Body of pancreas (tissue), 4 donors: ENCODE data around the gene FAM24B. TPM values are rescaled to one million over a fixed set of nuclear protein-coding genes. Genes with fewer than 3 reads are reported as not detected.
"Not testable (repeated sequence)": the region's sequence is repeated elsewhere in the genome, so short reads cannot be mapped to it uniquely, and the experiment has no call there.

ENCODE experiments used
- ATAC-seq: fragments of 150-250 bp; one replicate; pipeline ENCODE4 v1.9.1; 2016
- DNase-seq, 4 donors: peaks; one replicate each; pipeline ENCODE4 v3.0.0-alpha.2; 2019
- H3K27ac ChIP-seq, 4 donors: fragments of 200-600 bp; sonication (generic); 1 replicate in 3 of 4; 2 replicates in 1 of 4; pipeline versions ENCODE4 v1.5.1 to v1.6.1; 2016 to 2019; ENCODE audit warnings: mild to moderate bottlenecking in 1 of 4, mixed read lengths in 1 of 4, moderate library complexity in 1 of 4
- H3K27me3 ChIP-seq, 2 donors: fragments of 200-600 bp; sonication (generic); one replicate each; pipeline ENCODE4 v1.6.0; 2016; ENCODE audit warnings: mild to moderate bottlenecking in 1 of 2
- H3K36me3 ChIP-seq, 2 donors: fragments of 200-600 bp; sonication (generic); replicated peaks in 1 of 2; 2 replicates each; pipeline ENCODE4 v1.5.1; 2016; ENCODE audit warnings: low read depth in 2 of 2; ENCODE audit not compliant: insufficient read depth in 1 of 2
- H3K4me1 ChIP-seq: fragments of 200-600 bp; sonication (generic); one replicate; pipeline ENCODE4 v1.6.0; 2016
- H3K4me3 ChIP-seq, 2 donors: fragments of 200-600 bp; sonication (generic); 1 replicate in 1 of 2; 2 replicates in 1 of 2; pipeline ENCODE4 v1.5.1; 2016 to 2019
- H3K9me3 ChIP-seq, 3 donors: fragments of 200-600 bp; sonication (generic); 1 replicate in 2 of 3; 2 replicates in 1 of 3; pipeline ENCODE4 v1.5.1; 2016
- POLR2A ChIP-seq, 3 donors: fragments of 450-650 bp; IDR thresholded peaks; one replicate each; pipeline ENCODE4 v1.6.1; 2016; ENCODE audit warnings: antibody characterized with exemption in 3 of 3, mild to moderate bottlenecking in 2 of 3
- whole genome bisulfite sequencing, 2 donors: methylation state at CpG; one replicate each; pipeline ENCODE4 v1.1.5; 2017; 5-methylcytosine and 5-hydroxymethylcytosine counted together
- intact Hi-C: fragments of 100-400 bp; cut with DNase I; formaldehyde crosslinking; loops from one replicate; pipeline ENCODE4 v1.15.1; 2023
- total RNA-seq, 2 donors: library from RNA; depleted of rRNA; stranded (reverse); fragments of >200 nt; gene quantifications; one replicate each; pipeline ENCODE4 v1.1.0, GENCODE V29; 2016
- TF ChIP-seq, protein P1 (sequence below), 7 experiments: fragments of 450-650 bp in 4 of 7; fragments of 200-600 bp in 3 of 7; sonication (generic) in 3 of 7; IDR thresholded peaks; one replicate each; pipeline ENCODE4 v1.5.1; 2016 to 2019; ENCODE audit warnings: antibody characterized with exemption in 7 of 7

FAM24B gene
- total RNA-seq, 2 donors from 2014 or later: 4.3 to 7.0 TPM

DNA sequence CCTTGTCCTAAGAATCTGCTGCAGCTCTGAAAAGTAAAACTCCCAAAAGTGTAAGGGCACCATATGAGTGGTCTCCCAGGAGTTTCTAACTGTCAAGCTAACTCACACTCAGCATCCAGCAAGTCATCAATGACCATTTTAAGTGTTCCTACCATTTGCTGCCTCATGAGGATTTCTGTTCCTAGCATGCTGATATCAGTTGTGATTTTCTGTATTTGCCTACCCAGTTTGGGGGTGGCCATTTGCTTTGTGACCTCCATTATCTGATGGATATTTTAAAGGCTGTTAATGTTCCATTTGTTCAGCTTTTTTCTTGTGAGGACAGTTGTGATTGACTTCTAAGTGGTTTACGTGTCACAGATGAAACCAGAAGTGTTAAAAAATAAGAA, 2.9 kb downstream of the FAM24B start:
- TF ChIP-seq, protein P1, sequence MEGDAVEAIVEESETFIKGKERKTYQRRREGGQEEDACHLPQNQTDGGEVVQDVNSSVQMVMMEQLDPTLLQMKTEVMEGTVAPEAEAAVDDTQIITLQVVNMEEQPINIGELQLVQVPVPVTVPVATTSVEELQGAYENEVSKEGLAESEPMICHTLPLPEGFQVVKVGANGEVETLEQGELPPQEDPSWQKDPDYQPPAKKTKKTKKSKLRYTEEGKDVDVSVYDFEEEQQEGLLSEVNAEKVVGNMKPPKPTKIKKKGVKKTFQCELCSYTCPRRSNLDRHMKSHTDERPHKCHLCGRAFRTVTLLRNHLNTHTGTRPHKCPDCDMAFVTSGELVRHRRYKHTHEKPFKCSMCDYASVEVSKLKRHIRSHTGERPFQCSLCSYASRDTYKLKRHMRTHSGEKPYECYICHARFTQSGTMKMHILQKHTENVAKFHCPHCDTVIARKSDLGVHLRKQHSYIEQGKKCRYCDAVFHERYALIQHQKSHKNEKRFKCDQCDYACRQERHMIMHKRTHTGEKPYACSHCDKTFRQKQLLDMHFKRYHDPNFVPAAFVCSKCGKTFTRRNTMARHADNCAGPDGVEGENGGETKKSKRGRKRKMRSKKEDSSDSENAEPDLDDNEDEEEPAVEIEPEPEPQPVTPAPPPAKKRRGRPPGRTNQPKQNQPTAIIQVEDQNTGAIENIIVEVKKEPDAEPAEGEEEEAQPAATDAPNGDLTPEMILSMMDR (IDR thresholded peaks at IDR 0.05): no peak
- no peak for TF ChIP-seq POLR2A (IDR thresholded peaks at IDR 0.05)
- no peak overlapping the region for H3K4me3 ChIP-seq
- intact Hi-C loops: no loop called here
- no peak for ATAC-seq
- H3K27me3 ChIP-seq: no peaks in the 10 kb centered on the region
- no peak overlapping the region for H3K27ac ChIP-seq
- H3K4me1 ChIP-seq: peaks cover 48% of the 10 kb centered on the region
- WGBS, 2 donors: 95 to 97% methylated on average over 1 of the region's 1 CpG
- no peaks in the 10 kb centered on the region for H3K36me3 ChIP-seq
- H3K9me3 ChIP-seq: no peaks in the 10 kb centered on the region
- no peak for DNase-seq

DNA sequence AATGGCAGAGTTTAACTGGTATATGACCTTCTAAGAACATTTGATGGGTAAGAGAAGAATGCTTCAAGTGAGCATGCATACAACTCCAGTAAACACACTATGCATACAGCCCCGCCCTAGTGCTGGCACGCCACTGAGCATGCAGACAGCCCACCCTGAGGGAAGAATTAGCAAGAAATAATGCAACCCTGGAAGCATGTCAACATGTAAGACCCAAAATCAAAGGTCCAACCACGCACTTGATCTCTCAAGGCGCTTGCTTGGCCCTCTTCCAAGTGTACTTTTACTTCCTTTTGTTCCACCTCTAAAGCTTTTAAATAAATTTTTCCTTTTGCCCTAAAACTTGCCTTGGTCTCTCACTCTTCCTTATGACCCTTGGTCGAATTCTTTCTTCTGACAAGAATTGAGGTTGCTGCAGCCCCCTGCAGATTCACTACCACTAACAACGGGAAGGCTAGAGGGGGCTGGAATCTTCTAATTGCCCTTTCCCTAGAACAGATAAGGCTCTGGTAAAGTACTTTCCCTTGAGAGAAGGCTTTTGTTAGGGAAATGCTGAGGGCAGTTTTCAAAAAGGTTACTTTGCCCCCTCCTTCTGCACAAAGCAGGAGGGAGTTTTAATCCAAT, 3.4 kb downstream of the FAM24B start:
- H3K4me1 ChIP-seq: peaks cover 48% of the 10 kb centered on the region
- intact Hi-C loops: no loop called here
- ATAC-seq: no peak
- WGBS, 2 donors: 48 to 54% methylated on average over 6 of the region's 6 CpGs
- H3K36me3 ChIP-seq: no peaks in the 10 kb centered on the region
- TF ChIP-seq POLR2A (IDR thresholded peaks at IDR 0.05): no peak
- TF ChIP-seq, protein P1 (IDR thresholded peaks at IDR 0.05): no peak
- H3K9me3 ChIP-seq: no peaks in the 10 kb centered on the region
- no peaks in the 10 kb centered on the region for H3K27me3 ChIP-seq
- no peak overlapping the region for H3K4me3 ChIP-seq
- DNase-seq: peak in 2 of 4 donors; percentile 14 to 18
- no peak overlapping the region for H3K27ac ChIP-seq

DNA sequence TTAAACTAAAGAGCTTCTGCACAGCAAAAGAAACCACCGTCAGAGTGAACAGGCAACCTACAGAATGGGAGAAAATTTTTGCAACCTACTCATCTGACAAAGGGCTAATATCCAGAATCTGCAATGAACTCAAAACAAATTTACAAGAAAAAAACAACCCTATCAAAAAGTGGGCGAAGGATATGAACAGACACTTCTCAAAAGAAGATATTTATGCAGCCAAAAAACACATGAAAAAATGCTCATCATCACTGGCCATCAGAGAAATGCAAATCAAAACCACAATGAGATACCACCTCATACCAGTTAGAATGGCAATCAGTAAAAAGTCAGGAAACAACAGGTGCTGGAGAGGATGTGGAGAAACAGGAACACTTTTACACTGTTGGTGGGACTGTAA, 7.4 kb downstream of the FAM24B start:
- H3K27ac ChIP-seq, H3K4me3 ChIP-seq, H3K9me3 ChIP-seq, DNase-seq, H3K36me3 ChIP-seq, ATAC-seq, H3K27me3 ChIP-seq, intact Hi-C loops: not testable (repeated sequence)
- WGBS, 2 donors: 86 to 97% methylated on average over 2 of the region's 2 CpGs
- H3K4me1 ChIP-seq: peaks cover 29% of the 10 kb centered on the region

DNA sequence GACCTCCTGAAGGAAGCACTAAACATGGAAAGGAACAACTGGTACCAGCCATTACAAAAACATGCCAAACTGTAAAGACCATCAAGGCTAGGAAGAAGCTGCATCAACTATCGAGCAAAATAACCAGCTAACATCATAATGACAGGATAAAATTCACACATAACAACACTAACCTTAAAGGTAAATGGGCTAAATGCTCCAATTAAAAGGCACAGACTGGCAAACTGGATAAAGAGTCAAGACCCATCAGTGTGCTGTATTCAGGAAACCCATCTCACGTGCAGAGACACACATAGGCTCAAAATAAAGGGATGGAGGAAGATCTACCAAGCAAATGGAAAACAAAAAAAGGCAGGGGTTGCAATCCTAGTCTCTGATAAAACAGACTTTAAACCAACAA, 10.6 kb downstream of the FAM24B start:
- H3K36me3 ChIP-seq, DNase-seq, H3K4me3 ChIP-seq, H3K27ac ChIP-seq, intact Hi-C loops, H3K27me3 ChIP-seq, ATAC-seq, H3K9me3 ChIP-seq: not testable (repeated sequence)
- H3K4me1 ChIP-seq: peaks cover 26% of the 10 kb centered on the region
- 77 to 93% methylated on average over 2 of the region's 2 CpGs for WGBS, 2 donors

DNA sequence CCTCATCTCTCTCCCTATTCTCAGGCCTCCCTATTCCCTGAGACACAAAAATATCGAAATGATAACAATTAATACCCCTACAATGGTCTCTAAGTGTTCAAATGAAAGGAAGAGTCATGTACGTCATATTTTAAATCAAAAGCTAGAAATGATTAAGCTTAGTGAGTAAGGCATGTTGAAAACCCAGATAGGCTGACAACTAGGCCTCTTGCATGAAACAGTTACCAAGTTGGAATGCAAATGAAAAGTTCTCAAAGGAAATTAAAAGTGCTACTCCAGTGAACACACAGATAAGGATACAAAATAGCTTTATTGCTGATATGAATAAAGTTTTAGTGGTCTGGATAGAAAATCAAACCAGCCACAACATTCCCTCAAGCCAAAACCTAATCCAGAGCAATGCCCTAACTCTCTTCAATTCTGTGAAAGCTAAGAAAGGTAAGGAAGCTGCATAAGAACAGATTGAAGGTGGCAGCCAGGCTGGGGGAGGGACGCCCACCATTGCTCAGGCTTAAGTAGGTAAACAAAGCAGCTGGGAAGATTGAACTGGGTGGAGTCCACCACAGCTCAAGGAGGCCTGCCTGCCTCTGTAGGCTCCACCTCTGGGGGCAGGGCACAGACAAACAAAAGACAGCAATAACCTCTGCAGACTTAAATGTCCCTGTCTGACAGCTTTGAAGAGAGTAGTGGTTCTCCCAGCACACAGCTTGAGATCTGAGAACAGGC, 12.5 kb downstream of the FAM24B start:
- ATAC-seq, intact Hi-C loops, H3K4me3 ChIP-seq, H3K27me3 ChIP-seq, DNase-seq, H3K36me3 ChIP-seq, H3K9me3 ChIP-seq: not testable (repeated sequence)
- 63 to 70% methylated on average over 3 of the region's 3 CpGs for WGBS, 2 donors
- Histone ChIP-seq H3K27ac (peak overlapping the region in 1 of 4 donors; percentile 8), H3K4me1 (peaks cover 41% of the 10 kb centered on the region)

DNA sequence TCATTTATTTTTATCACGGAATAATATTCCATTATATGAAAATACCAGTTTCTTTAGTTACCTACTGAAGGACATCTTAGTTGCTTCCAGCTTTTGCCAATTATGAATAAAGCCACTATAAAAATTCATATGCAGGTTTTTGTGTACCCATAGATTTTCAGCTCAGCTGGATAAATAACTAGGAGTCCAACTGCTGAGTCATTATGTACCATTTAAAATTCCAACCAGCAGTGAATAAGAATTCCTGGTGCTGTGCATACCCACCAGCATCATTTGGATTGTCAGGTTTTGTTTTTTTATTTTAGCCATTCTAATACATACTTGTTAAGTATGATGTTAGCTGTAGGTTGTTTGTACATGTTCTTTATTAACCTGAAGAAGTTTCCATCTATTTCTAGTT, 14.5 kb downstream of the FAM24B start:
- TF ChIP-seq POLR2A (IDR thresholded peaks at IDR 0.05): no peak
- TF ChIP-seq, protein P1 (IDR thresholded peaks at IDR 0.05): no peak
- Histone ChIP-seq H3K27me3 (no peaks in the 10 kb centered on the region), H3K9me3 (no peaks in the 10 kb centered on the region), H3K36me3 (no peaks in the 10 kb centered on the region), H3K27ac (peak overlapping the region in 1 of 4 donors; percentile 6), H3K4me3 (no peak overlapping the region), H3K4me1 (peaks cover 45% of the 10 kb centered on the region)
- 36 to 47% methylated on average over 1 of the region's 1 CpG for WGBS, 2 donors
- ATAC-seq (peak; percentile 66), DNase-seq (no peak)
- intact Hi-C loops: no loop called here
